Rectal smooth muscle tissue (tissue), 1 donor: Measurements from ENCODE around the gene OST4.
A peak's percentile ranks its signal among the peaks of the same experiment; 100 is the strongest.

Experiments used
- H3K27ac ChIP-seq: one replicate; pipeline ENCODE4 v1.7.0; 2013; ENCODE audit warnings: low read depth, low read length, inconsistent platforms
- H3K27me3 ChIP-seq: one replicate; pipeline ENCODE4 v1.7.0; 2013; ENCODE audit warnings: low read length; ENCODE audit not compliant: control insufficient read depth, insufficient read depth
- H3K36me3 ChIP-seq: one replicate; pipeline ENCODE4 v1.7.0; 2013; ENCODE audit warnings: low read length; ENCODE audit not compliant: control insufficient read depth, insufficient read depth
- H3K4me1 ChIP-seq: one replicate; pipeline ENCODE4 v1.7.0; 2013; ENCODE audit warnings: low read length; ENCODE audit not compliant: control insufficient read depth, insufficient read depth
- H3K4me3 ChIP-seq: one replicate; pipeline ENCODE4 v1.7.0; 2013; ENCODE audit warnings: low read length
- H3K9ac ChIP-seq: one replicate; pipeline ENCODE4 v1.7.0; 2013; ENCODE audit warnings: low read length

The OST4 gene

DNA sequence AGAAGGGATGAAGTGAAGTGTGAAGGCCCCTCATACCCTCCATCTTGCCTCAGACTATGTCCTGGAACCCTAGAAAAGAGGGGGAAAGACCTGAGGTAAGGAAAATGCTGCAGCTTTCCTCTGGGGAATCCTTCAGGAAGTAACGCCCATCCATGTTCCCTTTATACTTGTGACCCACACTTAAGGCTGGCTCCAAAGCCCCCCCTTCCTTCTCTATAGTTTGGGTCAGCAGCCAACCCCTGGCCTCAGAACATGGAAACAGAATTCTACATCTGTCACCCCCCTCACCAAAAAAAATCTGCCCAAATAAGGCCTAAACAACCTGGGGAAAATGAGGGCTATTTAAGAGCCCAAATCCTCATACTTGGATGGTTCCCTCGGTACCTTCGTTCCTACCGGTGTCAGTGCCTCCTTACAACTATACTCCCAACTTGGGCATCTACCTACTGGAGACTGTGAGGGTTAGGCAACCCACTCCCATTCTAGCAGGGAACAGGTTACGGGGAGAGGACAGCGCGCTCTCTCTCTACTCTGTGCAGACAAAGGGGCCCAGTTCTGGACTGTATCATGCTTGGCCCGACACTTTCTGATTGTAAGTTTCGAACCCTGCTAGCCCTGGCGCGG, 689 bp downstream of the OST4 start:
- peak overlapping the region; percentile 95 for H3K27ac ChIP-seq
- H3K36me3 ChIP-seq: peaks cover 19% of the 10 kb centered on the region
- H3K9ac ChIP-seq: peak overlapping the region; percentile 91
- peaks cover 48% of the 10 kb centered on the region for H3K4me1 ChIP-seq
- peak overlapping the region; percentile 89 for H3K4me3 ChIP-seq
- no peaks in the 10 kb centered on the region for H3K27me3 ChIP-seq

GRCh38 chr2:27069961-27070618, 1.4 kb downstream of the OST4 start:
- H3K9ac ChIP-seq: peak overlapping the region; percentile 91
- H3K27me3 ChIP-seq: no peaks in the 10 kb centered on the region
- peaks cover 43% of the 10 kb centered on the region for H3K4me1 ChIP-seq
- H3K4me3 ChIP-seq: peak overlapping the region; percentile 89
- H3K27ac ChIP-seq: peak overlapping the region; percentile 95
- peaks cover 22% of the 10 kb centered on the region for H3K36me3 ChIP-seq

DNA sequence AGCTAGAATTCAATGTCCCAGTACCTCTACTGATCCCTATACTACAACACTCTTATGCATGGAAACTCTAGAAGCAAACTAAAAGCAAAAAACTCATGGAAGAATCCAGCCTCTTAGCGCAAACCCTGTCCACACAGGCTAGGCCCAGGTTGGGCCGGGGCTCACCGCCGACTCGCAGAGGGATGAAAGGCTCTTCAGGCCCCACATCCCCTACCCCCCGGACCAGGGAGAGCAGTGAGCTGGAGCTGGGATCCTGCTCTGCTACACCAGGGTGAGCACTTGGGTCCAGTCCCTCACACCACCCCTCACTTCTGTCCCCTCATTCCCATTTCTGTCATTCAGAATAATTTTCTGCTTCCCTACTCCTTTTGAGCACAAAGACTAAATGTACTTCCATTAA, 2.0 kb downstream of the OST4 start:
- H3K27ac ChIP-seq: no peak overlapping the region
- H3K9ac ChIP-seq: no peak overlapping the region
- H3K4me3 ChIP-seq: no peak overlapping the region
- H3K27me3 ChIP-seq: no peaks in the 10 kb centered on the region
- peaks cover 37% of the 10 kb centered on the region for H3K4me1 ChIP-seq
- H3K36me3 ChIP-seq: peaks cover 22% of the 10 kb centered on the region

- H3K9ac ChIP-seq: no peak overlapping the region
- no peak overlapping the region for H3K27ac ChIP-seq
- H3K36me3 ChIP-seq: peaks cover 22% of the 10 kb centered on the region
- no peaks in the 10 kb centered on the region for H3K27me3 ChIP-seq
- H3K4me3 ChIP-seq: no peak overlapping the region
- peaks cover 22% of the 10 kb centered on the region for H3K4me1 ChIP-seq
Measured at GRCh38 chr2:27067385-27067784, 4.1 kb downstream of the OST4 start.

DNA sequence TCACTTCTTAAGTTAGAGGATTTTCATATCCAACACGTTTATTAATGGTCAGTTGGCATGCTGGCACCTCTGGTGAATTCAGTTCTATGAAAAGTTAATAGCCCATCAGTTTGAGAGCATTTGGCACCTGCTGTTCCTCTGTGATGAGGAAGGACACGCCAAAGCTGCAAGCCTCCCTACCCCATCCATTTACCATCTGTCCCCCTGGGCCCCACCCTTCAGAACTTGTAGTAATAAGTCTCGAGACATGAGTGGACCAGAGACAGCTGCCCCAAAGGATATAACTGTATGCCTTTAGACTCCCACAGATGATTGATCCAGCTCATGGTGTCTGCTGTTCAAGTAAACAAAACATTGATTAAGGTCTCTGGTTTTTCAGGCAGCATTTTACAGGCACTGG, 6.3 kb downstream of the OST4 start:
- H3K4me3 ChIP-seq: no peak overlapping the region
- no peak overlapping the region for H3K9ac ChIP-seq
- no peak overlapping the region for H3K27ac ChIP-seq
- peaks cover 14% of the 10 kb centered on the region for H3K4me1 ChIP-seq
- H3K27me3 ChIP-seq: no peaks in the 10 kb centered on the region
- peaks cover 24% of the 10 kb centered on the region for H3K36me3 ChIP-seq

DNA sequence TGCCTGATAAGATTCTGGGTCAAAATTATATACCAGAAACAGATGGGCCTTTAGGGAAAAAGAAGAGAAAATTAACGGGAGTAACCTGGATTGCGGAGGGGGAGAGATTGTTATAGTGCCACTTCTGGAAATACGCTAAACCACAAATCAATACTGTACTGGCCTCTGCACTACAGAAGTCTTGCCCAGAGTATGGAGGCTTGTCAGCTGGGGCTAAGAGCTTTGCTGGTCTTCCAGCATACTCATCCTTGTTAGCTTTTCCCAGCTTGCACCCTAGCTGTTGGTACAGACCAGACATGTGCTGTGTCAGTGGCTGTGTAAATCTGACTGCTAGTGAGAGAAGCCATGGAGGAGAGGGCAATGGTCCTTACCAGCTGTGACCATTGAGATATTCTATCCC, 11.1 kb downstream of the OST4 start:
- Histone ChIP-seq H3K4me3 (no peak overlapping the region), H3K36me3 (peaks cover 24% of the 10 kb centered on the region), H3K9ac (no peak overlapping the region), H3K27me3 (no peaks in the 10 kb centered on the region), H3K27ac (no peak overlapping the region), H3K4me1 (peaks cover 3% of the 10 kb centered on the region)

- Histone ChIP-seq H3K36me3 (peaks cover 30% of the 10 kb centered on the region), H3K4me1 (peaks cover 3% of the 10 kb centered on the region), H3K9ac (no peak overlapping the region), H3K27me3 (no peaks in the 10 kb centered on the region), H3K4me3 (no peak overlapping the region), H3K27ac (no peak overlapping the region)
Measured at GRCh38 chr2:27059141-27059820, 12.2 kb downstream of the OST4 start.

GRCh38 chr2:27058210-27058609, 13.2 kb downstream of the OST4 start:
- Histone ChIP-seq H3K27ac (no peak overlapping the region), H3K4me1 (no peaks in the 10 kb centered on the region), H3K27me3 (no peaks in the 10 kb centered on the region), H3K4me3 (no peak overlapping the region), H3K36me3 (peaks cover 30% of the 10 kb centered on the region), H3K9ac (no peak overlapping the region)

DNA sequence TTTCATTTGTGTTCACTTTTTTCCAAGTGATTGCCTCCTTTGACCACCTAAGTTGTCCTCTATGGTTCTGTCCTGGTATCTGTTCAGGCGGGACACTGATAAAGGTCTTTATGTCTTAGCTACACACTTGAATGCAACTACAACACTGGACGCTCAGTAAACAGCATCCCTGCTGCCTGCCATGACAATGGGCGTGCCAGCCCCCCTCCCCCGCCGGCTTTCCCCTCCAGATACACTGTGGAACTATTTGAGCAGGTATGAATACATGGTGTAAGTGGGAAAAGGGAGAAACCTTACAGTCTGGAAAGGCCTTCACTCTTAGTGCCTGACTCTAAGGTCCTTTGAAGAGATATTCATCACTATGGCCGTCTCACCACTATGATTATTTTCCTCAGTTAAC, 14.3 kb downstream of the OST4 start:
- Histone ChIP-seq H3K9ac (no peak overlapping the region), H3K4me1 (peaks cover 1% of the 10 kb centered on the region), H3K36me3 (peaks cover 30% of the 10 kb centered on the region), H3K27me3 (no peaks in the 10 kb centered on the region), H3K27ac (no peak overlapping the region), H3K4me3 (no peak overlapping the region)

GRCh38 chr2:27054721-27055120, 16.7 kb downstream of the OST4 start:
- Histone ChIP-seq H3K4me1 (peaks cover 5% of the 10 kb centered on the region), H3K36me3 (peaks cover 28% of the 10 kb centered on the region), H3K27me3 (no peaks in the 10 kb centered on the region), H3K4me3 (no peak overlapping the region), H3K9ac (no peak overlapping the region), H3K27ac (no peak overlapping the region)

DNA sequence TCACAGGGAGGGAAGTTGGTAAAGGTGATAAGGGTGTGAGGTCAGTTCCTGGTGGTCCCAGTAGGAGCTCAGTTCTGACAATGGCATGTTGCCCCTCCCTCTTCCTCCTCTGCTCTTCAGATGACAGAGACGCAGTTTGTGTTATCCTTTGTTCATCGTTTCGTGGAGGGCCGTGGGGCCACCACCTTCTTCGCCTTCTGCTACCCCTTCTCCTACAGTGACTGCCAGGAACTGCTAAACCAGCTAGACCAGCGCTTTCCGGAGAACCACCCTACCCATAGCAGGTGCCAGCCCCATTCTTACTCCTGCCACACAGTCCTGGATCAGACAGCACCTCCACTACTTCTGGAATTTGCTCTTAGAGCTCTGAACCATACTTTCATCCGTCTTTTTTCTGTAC, 17.7 kb downstream of the OST4 start:
- H3K36me3 ChIP-seq: peaks cover 28% of the 10 kb centered on the region
- no peak overlapping the region for H3K9ac ChIP-seq
- peaks cover 11% of the 10 kb centered on the region for H3K4me1 ChIP-seq
- no peak overlapping the region for H3K4me3 ChIP-seq
- H3K27me3 ChIP-seq: no peaks in the 10 kb centered on the region
- no peak overlapping the region for H3K27ac ChIP-seq

- H3K4me3 ChIP-seq: no peak overlapping the region
- H3K27me3 ChIP-seq: no peaks in the 10 kb centered on the region
- H3K4me1 ChIP-seq: peaks cover 11% of the 10 kb centered on the region
- no peak overlapping the region for H3K9ac ChIP-seq
- H3K36me3 ChIP-seq: peaks cover 27% of the 10 kb centered on the region
- no peak overlapping the region for H3K27ac ChIP-seq
Measured at GRCh38 chr2:27053321-27053720, 18.1 kb downstream of the OST4 start.
